ENCODE results near the gene CCNJ. TPM values are rescaled to one million over a fixed set of nuclear protein-coding genes. Genes with fewer than 3 reads are reported as not detected.

Gene CCNJ
- total and polyA plus RNA-seq, 2 of the 13 experiments (the other 11 are each of a cell fraction or from before 2014, with no cell fraction given), result 14.1 to 21.5 TPM

- TF ChIP-seq ZNF318 (CRISPR knock-in tag; IDR thresholded peaks at IDR 0.05) (no peak), KDM6A (CRISPR knock-in tag; IDR thresholded peaks at IDR 0.05; ENCODE audit: low read depth) (no peak), STAT6 (CRISPR knock-in tag; IDR thresholded peaks at IDR 0.05; ENCODE audit: borderline replicate concordance) (peak; percentile 83), AKNA (CRISPR knock-in tag; IDR thresholded peaks at IDR 0.05; ENCODE audit: borderline replicate concordance) (no peak), ZNF333 (CRISPR knock-in tag; IDR thresholded peaks at IDR 0.05; ENCODE audit: borderline replicate concordance) (peak; percentile 33; the same call in 1 of the 2 replicates), CBFB (CRISPR knock-in tag; IDR thresholded peaks at IDR 0.05) (peak; percentile 50; the same call in 1 of the 2 replicates), ZNF543 (CRISPR knock-in tag; IDR thresholded peaks at IDR 0.05) (no peak; the same call in 1 of the 2 replicates), CBX1 (IDR thresholded peaks at IDR 0.05; ENCODE audit: low read depth) (peak; percentile 47), E2F1 (CRISPR knock-in tag; IDR thresholded peaks at IDR 0.05) (peak; percentile 81), NRL (CRISPR knock-in tag; IDR thresholded peaks at IDR 0.05; ENCODE audit: borderline replicate concordance) (peak; percentile 87; the same call in 1 of the 2 replicates)
These were observed 46.5 kb downstream of the CCNJ start (continued) for GRCh38 chr10:96089670-96090462.

Data from HepG2 (cell line).